IMR-90 (cell line): ENCODE data around the gene ZNF169. TPM values are rescaled to one million over a fixed set of nuclear protein-coding genes. Genes with fewer than 3 reads are reported as not detected.
"Not testable (repeated sequence)": the region's sequence is repeated elsewhere in the genome, so short reads cannot be mapped to it uniquely, and the experiment has no call there.

Experiments used
- ATAC-seq: fragments of 200-7000 bp; cut with Tn5 transposase; 2 replicates; pipeline ENCODE4 v1.9.1; 2020; ENCODE audit warnings: low read depth, mild to moderate bottlenecking, moderate library complexity
- BruUV-seq: library from RNA; stranded (reverse); fragments of 400-500 nt; replicated peaks from 2 replicates; lab custom pipeline; 2021; lab: Mats Ljungman, UMichigan
- CTCF ChIA-PET: fragments of 300-600 bp; formaldehyde crosslinking; extraction: SDS; loops from one replicate; lab custom pipeline; 2021; ENCODE audit warnings: antibody characterized with exemption; lab: Yijun Ruan, JAX
- POLR2A ChIA-PET: fragments of 300-600 bp; sonication (Branson Sonifier 250); formaldehyde crosslinking; loops from one replicate; lab custom pipeline; 2022; ENCODE audit warnings: antibody characterized with exemption; ENCODE audit not compliant: unreplicated experiment; lab: Charles Lee
- DNase-seq: peaks from one replicate; pipeline ENCODE4 v3.0.0; 2013
- H2AFZ ChIP-seq: replicated peaks from 2 replicates; pipeline ENCODE3; 2013; ENCODE audit warnings: low read length, mild to moderate bottlenecking; ENCODE audit not compliant: poor library complexity
- H2AK5ac ChIP-seq: 2 replicates; pipeline ENCODE4 v1.6.1; 2013; ENCODE audit warnings: low read depth, low read length, inconsistent platforms
- H2AK9ac ChIP-seq: replicated peaks from 2 replicates; pipeline ENCODE3; 2013; ENCODE audit warnings: mild to moderate bottlenecking, low read depth, low read length, moderate library complexity; ENCODE audit not compliant: poor library complexity
- H2BK120ac ChIP-seq: 2 replicates; pipeline ENCODE4 v1.6.1; 2013; ENCODE audit warnings: low read depth, low read length, inconsistent platforms
- H2BK15ac ChIP-seq: 3 replicates; pipeline ENCODE4 v1.6.1; 2013; ENCODE audit warnings: low read depth, low read length, inconsistent platforms
- H2BK20ac ChIP-seq: 2 replicates; pipeline ENCODE4 v1.6.1; 2013; ENCODE audit warnings: low read depth, mild to moderate bottlenecking, inconsistent platforms, low read length, moderate library complexity
- H2BK5ac ChIP-seq: 2 replicates; pipeline ENCODE4 v1.6.1; 2013; ENCODE audit warnings: mild to moderate bottlenecking, low read depth, low read length, inconsistent platforms; ENCODE audit not compliant: poor library complexity, severe bottlenecking
- H3K14ac ChIP-seq: replicated peaks from 2 replicates; pipeline ENCODE4 v1.6.1; 2013; ENCODE audit warnings: low read depth, low read length, inconsistent platforms
- H3K18ac ChIP-seq: 2 replicates; pipeline ENCODE4 v1.6.1; 2013; ENCODE audit warnings: low read depth, low read length, control low read depth
- H3K23ac ChIP-seq: 2 replicates; pipeline ENCODE4 v1.6.1; 2013; ENCODE audit warnings: low read depth, low read length, inconsistent platforms
- H3K27ac ChIP-seq: 2 replicates; pipeline ENCODE4 v1.5.1; 2013; ENCODE audit warnings: mild to moderate bottlenecking, control low read depth, low read length; ENCODE audit not compliant: insufficient read depth
- H3K27me3 ChIP-seq: 2 replicates; pipeline ENCODE4 v1.6.1; 2013; ENCODE audit warnings: low read length; ENCODE audit not compliant: control insufficient read depth, insufficient read depth
- H3K36me3 ChIP-seq: 2 replicates; pipeline ENCODE4 v1.6.1; 2013; ENCODE audit warnings: low read length, mixed read lengths; ENCODE audit not compliant: control insufficient read depth, insufficient read depth
- H3K4ac ChIP-seq: 2 replicates; pipeline ENCODE4 v1.6.1; 2013; ENCODE audit warnings: low read depth, low read length, inconsistent platforms
- H3K4me1 ChIP-seq: 2 replicates; pipeline ENCODE4 v1.6.1; 2013; ENCODE audit warnings: low read length, mixed read lengths; ENCODE audit not compliant: control insufficient read depth, insufficient read depth
- H3K4me2 ChIP-seq: 2 replicates; pipeline ENCODE4 v1.6.1; 2013; ENCODE audit warnings: low read depth, mild to moderate bottlenecking, control low read depth, low read length, moderate library complexity
- H3K4me3 ChIP-seq: 2 replicates; pipeline ENCODE4 v1.5.1; 2013; ENCODE audit warnings: low read depth, mild to moderate bottlenecking, control low read depth, low read length, moderate library complexity; ENCODE audit not compliant: insufficient read depth
- H3K56ac ChIP-seq: 2 replicates; pipeline ENCODE4 v1.6.1; 2013; ENCODE audit warnings: low read length, inconsistent platforms; ENCODE audit not compliant: insufficient read depth; ENCODE audit errors: extremely low read depth
- H3K79me1 ChIP-seq, 2 experiments: 2 replicates each; pipeline ENCODE4 v1.6.1; 2013; ENCODE audit warnings: low read length in 2 of 2, inconsistent platforms in 1 of 2, low read depth in 1 of 2
- H3K9ac ChIP-seq: 2 replicates; pipeline ENCODE4 v1.6.1; 2013; ENCODE audit warnings: low read depth, low read length, control low read depth
- H3K9me1 ChIP-seq: 2 replicates; pipeline ENCODE4 v1.6.1; 2013; ENCODE audit warnings: low read length, inconsistent platforms; ENCODE audit not compliant: insufficient read depth
- H3K9me3 ChIP-seq: 2 replicates; pipeline ENCODE4 v1.6.1; 2013; ENCODE audit warnings: low read length; ENCODE audit not compliant: control insufficient read depth, insufficient read depth
- H4K20me1 ChIP-seq: 2 replicates; pipeline ENCODE4 v1.6.1; 2013; ENCODE audit warnings: low read length, inconsistent platforms; ENCODE audit not compliant: insufficient read depth
- H4K5ac ChIP-seq: 2 replicates; pipeline ENCODE4 v1.6.1; 2013; ENCODE audit warnings: mild to moderate bottlenecking, low read depth, low read length, control low read depth
- H4K8ac ChIP-seq, 2 experiments: 2 replicates each; pipeline ENCODE4 v1.6.1; 2013; ENCODE audit warnings: low read depth in 2 of 2, low read length in 2 of 2, control low read depth in 1 of 2, inconsistent platforms in 1 of 2
- H4K91ac ChIP-seq: 2 replicates; pipeline ENCODE4 v1.6.1; 2013; ENCODE audit warnings: low read depth, low read length, inconsistent platforms; ENCODE audit not compliant: insufficient read depth
- WGBS, 2 experiments: methylation state at CpG; one replicate each; pipeline versions ENCODE4 v1.1.5 to v1.1.7; 2013; ENCODE audit warnings: missing lambda C conversion rate in 2 of 2; ENCODE audit not compliant: insufficient read length in 1 of 2; ENCODE audit errors: extremely low coverage in 2 of 2; 5-methylcytosine and 5-hydroxymethylcytosine counted together
- dilution Hi-C: fragments of 300-500 bp; cut with HindIII; formaldehyde crosslinking; loops from one replicate; pipeline ENCODE4 v1.14.3; 2018; ENCODE audit warnings: low sequenced_read_pairs; ENCODE audit not compliant: unreplicated experiment
- in situ Hi-C: fragments of 300-500 bp; cut with MboI; formaldehyde crosslinking; loops from 3 replicates; pipeline ENCODE4 v1.14.3; 2019; ENCODE audit warnings: low sequenced_read_pairs, inconsistent platforms, mixed read lengths
- intact Hi-C: fragments of 100-400 bp; cut with micrococcal nuclease; formaldehyde crosslinking; loops from 2 replicates; pipeline ENCODE4 v1.10.0; 2022
- polyA plus RNA-seq, 3 experiments: library from polyadenylated mRNA; depleted of rRNA; stranded (reverse); fragments of >200 nt; gene quantifications; 2 replicates each; pipeline ENCODE4 v1.2.3, GENCODE V29; 2012; ENCODE audit warnings: low replicate concordance in 1 of 3
- total RNA-seq: library from RNA; depleted of rRNA; stranded (reverse); fragments of >200 nt; gene quantifications from 2 replicates; pipeline ENCODE4 v1.2.3, GENCODE V29; 2012

Gene ZNF169
- total and polyA plus RNA-seq, 2 of the 4 experiments (the other 2 are of a cell fraction): 2.7 to 3.2 TPM

- H3K9ac ChIP-seq, H3K9me1 ChIP-seq, H3K14ac ChIP-seq, CTCF ChIA-PET, H3K9me3 ChIP-seq, in situ Hi-C loops, H3K27me3 ChIP-seq, H3K4me2 ChIP-seq, H3K36me3 ChIP-seq, H3K4me1 ChIP-seq, POLR2A ChIA-PET, dilution Hi-C loops, H4K8ac ChIP-seq, intact Hi-C loops, BruUV-seq, DNase-seq, H3K4ac ChIP-seq, H2BK20ac ChIP-seq, H4K5ac ChIP-seq, H3K18ac ChIP-seq, H3K23ac ChIP-seq, H2BK15ac ChIP-seq, H2BK120ac ChIP-seq, ATAC-seq, H3K56ac ChIP-seq, H3K79me1 ChIP-seq, H4K91ac ChIP-seq, H2AFZ ChIP-seq, H4K20me1 ChIP-seq, H3K27ac ChIP-seq, H3K4me3 ChIP-seq, H2BK5ac ChIP-seq, H2AK9ac ChIP-seq, H2AK5ac ChIP-seq: not testable (repeated sequence)
- no CpG with 5 or more reads among the region's 18 CpGs for WGBS, 2 experiments
These were observed 64.2 kb downstream of the ZNF169 start for GRCh38 chr9:94323153-94323798.

GRCh38 chr9:94325583-94325982, 66.5 kb downstream of the ZNF169 start:
- WGBS, 2 experiments: 80% methylated on average over 2 of the region's 16 CpGs; no CpG with 5 or more reads in 1 of the 2 experiments
- H3K79me1 ChIP-seq, H3K9me3 ChIP-seq, BruUV-seq, H2AK5ac ChIP-seq, H3K4ac ChIP-seq, intact Hi-C loops, H4K91ac ChIP-seq, dilution Hi-C loops, H3K4me2 ChIP-seq, POLR2A ChIA-PET, H2BK120ac ChIP-seq, H3K4me1 ChIP-seq, H3K36me3 ChIP-seq, H2BK20ac ChIP-seq, H2AFZ ChIP-seq, H3K27me3 ChIP-seq, H2AK9ac ChIP-seq, H3K23ac ChIP-seq, ATAC-seq, DNase-seq, H3K14ac ChIP-seq, CTCF ChIA-PET, H4K8ac ChIP-seq, H3K4me3 ChIP-seq, H3K9me1 ChIP-seq, H3K9ac ChIP-seq, H4K5ac ChIP-seq, H4K20me1 ChIP-seq, H3K27ac ChIP-seq, in situ Hi-C loops, H3K18ac ChIP-seq, H2BK5ac ChIP-seq, H3K56ac ChIP-seq, H2BK15ac ChIP-seq: not testable (repeated sequence)
